Hepatocyte (in vitro differentiated cells): Measurements from ENCODE around the gene SLC13A5. TPM values are rescaled to one million over a fixed set of nuclear protein-coding genes. Genes with fewer than 3 reads are reported as not detected.

Experiments used
- DNase-seq: peaks from one replicate; pipeline ENCODE4 v3.0.0-alpha.2; 2016; ENCODE audit warnings: low spot score
- H2AFZ ChIP-seq: fragments of 200-600 bp; sonication (generic); 2 replicates; pipeline ENCODE4 v1.6.0; 2016; ENCODE audit warnings: antibody characterized with exemption, mild to moderate bottlenecking
- H3K27ac ChIP-seq: fragments of 200-600 bp; sonication (generic); 2 replicates; pipeline ENCODE4 v1.5.1; 2016; ENCODE audit warnings: mild to moderate bottlenecking
- H3K27me3 ChIP-seq: fragments of 200-600 bp; sonication (generic); 2 replicates; pipeline ENCODE4 v1.6.1; 2016
- H3K36me3 ChIP-seq: fragments of 200-600 bp; sonication (generic); replicated peaks from 2 replicates; pipeline ENCODE4 v1.5.1; 2016; ENCODE audit warnings: low read depth; ENCODE audit not compliant: insufficient read depth
- H3K4me1 ChIP-seq: fragments of 200-600 bp; sonication (generic); 2 replicates; pipeline ENCODE4 v1.5.1; 2016; ENCODE audit warnings: mild to moderate bottlenecking, moderate library complexity; ENCODE audit not compliant: insufficient read depth
- H3K4me2 ChIP-seq: fragments of 200-600 bp; sonication (generic); 2 replicates; pipeline ENCODE4 v1.6.0; 2016
- H3K4me3 ChIP-seq: fragments of 200-600 bp; sonication (generic); 2 replicates; pipeline ENCODE4 v1.5.1; 2016; ENCODE audit warnings: mild to moderate bottlenecking
- H3K79me2 ChIP-seq: fragments of 200-600 bp; sonication (generic); 2 replicates; pipeline ENCODE4 v1.6.0; 2017; ENCODE audit warnings: mild to moderate bottlenecking
- H3K9me2 ChIP-seq: fragments of 200-600 bp; sonication (generic); replicated peaks from 2 replicates; pipeline ENCODE4 v1.6.0; 2017; ENCODE audit warnings: mild to moderate bottlenecking; ENCODE audit not compliant: insufficient read depth
- H3K9me3 ChIP-seq: fragments of 200-600 bp; sonication (generic); 2 replicates; pipeline ENCODE4 v1.5.1; 2016; ENCODE audit warnings: low read depth, mild to moderate bottlenecking
- H4K20me1 ChIP-seq: fragments of 200-600 bp; sonication (generic); 2 replicates; pipeline ENCODE4 v1.6.0; 2016; ENCODE audit warnings: mild to moderate bottlenecking; ENCODE audit not compliant: insufficient read depth, poor library complexity, severe bottlenecking
- CTCF ChIP-seq: fragments of 200-600 bp; sonication (generic); IDR thresholded peaks from 2 replicates; pipeline ENCODE4 v1.5.1; 2016; ENCODE audit warnings: antibody characterized with exemption, mild to moderate bottlenecking; ENCODE audit not compliant: poor library complexity
- EZH2 ChIP-seq: fragments of 200-600 bp; sonication (generic); IDR thresholded peaks from 2 replicates; pipeline ENCODE4 v1.6.1; 2016; ENCODE audit warnings: antibody characterized with exemption, mild to moderate bottlenecking, borderline replicate concordance
- EZH2phosphoT487 ChIP-seq: fragments of 200-600 bp; sonication (generic); IDR thresholded peaks from one replicate; pipeline ENCODE4 v1.6.1; 2018; ENCODE audit warnings: antibody characterized with exemption, mild to moderate bottlenecking, low read depth, moderate library complexity; ENCODE audit not compliant: unreplicated experiment, severe bottlenecking
- WGBS: methylation state at CpG from one replicate; pipeline ENCODE4 v1.1.6; 2016; ENCODE audit warnings: low lambda C conversion rate; ENCODE audit errors: missing lambda C conversion rate; 5-methylcytosine and 5-hydroxymethylcytosine counted together
- polyA plus RNA-seq: library from polyadenylated mRNA; unstranded; fragments of >200 nt; fragmentation: Nextera tagmentation; extraction: Ambion mirVana; gene quantifications from 2 replicates; pipeline ENCODE4 v1.2.1, GENCODE V29; 2016
- total RNA-seq: library from RNA; depleted of rRNA; stranded (reverse); fragments of >200 nt; gene quantifications from 2 replicates; pipeline ENCODE4 v1.2.3, GENCODE V29; 2014

The SLC13A5 gene
- total and polyA plus RNA-seq, 2 experiments from 2014 or later, result 7.3 to 18.5 TPM

GRCh38 chr17:6702567-6703215, 10.5 kb downstream of the SLC13A5 start:
- Histone ChIP-seq H3K9me3 (no peaks in the 10 kb centered on the region), H2AFZ (no peak overlapping the region), H3K27me3 (no peaks in the 10 kb centered on the region), H3K36me3 (no peaks in the 10 kb centered on the region), H3K4me3 (no peak overlapping the region), H3K4me2 (no peak overlapping the region), H3K27ac (no peak overlapping the region), H3K79me2 (no peaks in the 10 kb centered on the region), H3K9me2 (no peaks in the 10 kb centered on the region), H4K20me1 (no peaks in the 10 kb centered on the region), H3K4me1 (peaks cover 18% of the 10 kb centered on the region)
- TF ChIP-seq EZH2phosphoT487, result no peak
- no peak for TF ChIP-seq CTCF
- no peak for TF ChIP-seq EZH2
- DNase-seq, result no peak
- WGBS, result 95% methylated on average over 15 of the region's 16 CpGs

DNA sequence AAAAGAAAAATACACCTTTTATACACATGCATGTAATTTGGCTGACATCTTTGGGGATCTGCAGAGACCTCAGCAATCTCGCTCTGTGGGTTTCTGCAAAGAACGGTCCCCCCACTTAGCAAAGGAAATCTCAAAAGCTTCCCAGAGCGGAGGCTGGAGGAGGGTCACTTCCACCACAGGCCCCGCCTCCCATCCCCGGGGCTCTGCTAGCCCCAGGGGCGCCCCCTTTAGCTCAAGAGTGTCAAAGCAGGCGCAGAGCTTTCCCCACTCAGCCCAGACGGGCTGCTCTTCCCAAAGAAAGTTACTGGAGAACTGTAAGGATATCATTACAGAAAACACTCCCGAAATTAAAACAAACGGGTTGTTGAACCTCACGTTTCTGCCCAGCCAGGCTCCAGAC, 11.4 kb downstream of the SLC13A5 start:
- TF ChIP-seq CTCF (peak; percentile 26), EZH2phosphoT487 (no peak), EZH2 (no peak)
- no peak overlapping the region for H3K27ac ChIP-seq
- 39% methylated on average over 11 of the region's 11 CpGs for WGBS
- H3K4me1 ChIP-seq, result peaks cover 18% of the 10 kb centered on the region
- H3K9me2 ChIP-seq, result no peaks in the 10 kb centered on the region
- DNase-seq, result peak; percentile 47
- H4K20me1 ChIP-seq, result no peaks in the 10 kb centered on the region
- no peak overlapping the region for H3K4me2 ChIP-seq
- no peak overlapping the region for H2AFZ ChIP-seq
- no peaks in the 10 kb centered on the region for H3K36me3 ChIP-seq
- no peaks in the 10 kb centered on the region for H3K9me3 ChIP-seq
- no peaks in the 10 kb centered on the region for H3K79me2 ChIP-seq
- H3K4me3 ChIP-seq, result no peak overlapping the region
- H3K27me3 ChIP-seq, result no peaks in the 10 kb centered on the region

- Histone ChIP-seq H3K4me2 (peak overlapping the region; percentile 11), H3K4me3 (no peak overlapping the region), H2AFZ (no peak overlapping the region), H3K79me2 (no peaks in the 10 kb centered on the region), H3K9me3 (no peaks in the 10 kb centered on the region), H3K36me3 (no peaks in the 10 kb centered on the region), H3K27me3 (no peaks in the 10 kb centered on the region), H3K27ac (peak overlapping the region; percentile 50), H3K4me1 (peaks cover 18% of the 10 kb centered on the region), H3K9me2 (no peaks in the 10 kb centered on the region), H4K20me1 (no peaks in the 10 kb centered on the region)
- no peak for TF ChIP-seq CTCF
- TF ChIP-seq EZH2phosphoT487, result no peak
- no peak for TF ChIP-seq EZH2
- WGBS, result 71% methylated on average over 8 of the region's 8 CpGs
- DNase-seq, result no peak
Observed at GRCh38 chr17:6700948-6701307, 12.2 kb downstream of the SLC13A5 start.
